GM18861 (cell line): ENCODE measurements around the gene ATP11A.

Experiments
- ATAC-seq: cut with Tn5 transposase; IDR thresholded peaks from one replicate; pipeline ENCODE4 v1.9.1; 2021; ENCODE audit not compliant: unreplicated experiment

ATP11A gene

GRCh38 chr13:112690283-112690929 lies 568 bp downstream of the ATP11A start:
- peak; percentile 20 for ATAC-seq

GRCh38 chr13:112692104-112692503 lies 2.3 kb downstream of the ATP11A start:
- no peak for ATAC-seq

- ATAC-seq, result no peak
Observed at GRCh38 chr13:112692586-112692985, 2.7 kb downstream of the ATP11A start.

GRCh38 chr13:112693831-112694497 lies 4.1 kb downstream of the ATP11A start:
- ATAC-seq, result no peak

- ATAC-seq, result no peak
Observed at GRCh38 chr13:112695121-112695520, 5.3 kb downstream of the ATP11A start.

GRCh38 chr13:112696001-112696868 lies 6.4 kb downstream of the ATP11A start:
- ATAC-seq, result no peak

GRCh38 chr13:112696869-112697465 lies 7.1 kb downstream of the ATP11A start:
- no peak for ATAC-seq

GRCh38 chr13:112697756-112698655 lies 8.2 kb downstream of the ATP11A start:
- ATAC-seq, result no peak

- no peak for ATAC-seq
Observed at GRCh38 chr13:112699322-112699918, 9.6 kb downstream of the ATP11A start.

- ATAC-seq, result no peak
Observed at GRCh38 chr13:112700291-112701060, 10.6 kb downstream of the ATP11A start.

GRCh38 chr13:112702341-112702985 lies 12.6 kb downstream of the ATP11A start:
- ATAC-seq, result no peak

GRCh38 chr13:112702986-112703379 lies 13.1 kb downstream of the ATP11A start:
- no peak for ATAC-seq

GRCh38 chr13:112703449-112704284 lies 13.8 kb downstream of the ATP11A start:
- ATAC-seq, result no peak

GRCh38 chr13:112704308-112705145 lies 14.7 kb downstream of the ATP11A start:
- no peak for ATAC-seq

- no peak for ATAC-seq
Observed at GRCh38 chr13:112705286-112705685, 15.4 kb downstream of the ATP11A start.

- no peak for ATAC-seq
Observed at GRCh38 chr13:112706171-112706570, 16.3 kb downstream of the ATP11A start.
